ENCODE results near the gene CCDC187.

DNA sequence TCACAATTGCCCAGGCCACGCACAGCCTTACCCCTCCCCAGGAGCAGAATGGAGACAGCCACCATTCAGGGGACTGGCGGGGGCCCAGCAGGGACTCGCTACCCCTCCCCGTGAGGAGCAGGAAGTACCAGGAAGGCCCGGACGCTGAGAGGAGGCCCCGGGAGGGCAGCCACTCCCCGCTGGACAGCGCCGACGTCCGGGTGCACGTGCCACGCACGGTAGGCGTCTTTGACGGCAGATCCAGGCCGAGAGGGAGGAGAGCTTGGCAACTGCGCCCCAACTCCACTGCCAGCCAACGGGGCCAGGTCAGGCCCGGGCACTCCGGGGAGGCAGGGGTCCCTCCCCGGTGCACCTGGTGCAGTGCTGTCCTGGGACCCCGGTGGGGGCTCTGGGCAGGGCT is 45.7 kb upstream of the CCDC187 start:
- TF ChIP-seq TAF1 (IDR thresholded peaks at IDR 0.05; ENCODE audit: low read depth) (no peak), POLR2AphosphoS5 (IDR thresholded peaks at IDR 0.05) (no peak), EP300 (conservative IDR thresholded peaks at IDR 0.05; ENCODE audit: poor library complexity, severe bottlenecking) (no peak)
- TF ChIP-seq, protein P1, sequence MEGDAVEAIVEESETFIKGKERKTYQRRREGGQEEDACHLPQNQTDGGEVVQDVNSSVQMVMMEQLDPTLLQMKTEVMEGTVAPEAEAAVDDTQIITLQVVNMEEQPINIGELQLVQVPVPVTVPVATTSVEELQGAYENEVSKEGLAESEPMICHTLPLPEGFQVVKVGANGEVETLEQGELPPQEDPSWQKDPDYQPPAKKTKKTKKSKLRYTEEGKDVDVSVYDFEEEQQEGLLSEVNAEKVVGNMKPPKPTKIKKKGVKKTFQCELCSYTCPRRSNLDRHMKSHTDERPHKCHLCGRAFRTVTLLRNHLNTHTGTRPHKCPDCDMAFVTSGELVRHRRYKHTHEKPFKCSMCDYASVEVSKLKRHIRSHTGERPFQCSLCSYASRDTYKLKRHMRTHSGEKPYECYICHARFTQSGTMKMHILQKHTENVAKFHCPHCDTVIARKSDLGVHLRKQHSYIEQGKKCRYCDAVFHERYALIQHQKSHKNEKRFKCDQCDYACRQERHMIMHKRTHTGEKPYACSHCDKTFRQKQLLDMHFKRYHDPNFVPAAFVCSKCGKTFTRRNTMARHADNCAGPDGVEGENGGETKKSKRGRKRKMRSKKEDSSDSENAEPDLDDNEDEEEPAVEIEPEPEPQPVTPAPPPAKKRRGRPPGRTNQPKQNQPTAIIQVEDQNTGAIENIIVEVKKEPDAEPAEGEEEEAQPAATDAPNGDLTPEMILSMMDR (IDR thresholded peaks at IDR 0.05; ENCODE audit: poor library complexity, severe bottlenecking), result no peak

Measured in neural cell (in vitro differentiated cells).